ENCODE data around the gene SORBS2. TPM values are rescaled to one million over a fixed set of nuclear protein-coding genes. Genes with fewer than 3 reads are reported as not detected.

SORBS2 gene
- total RNA-seq, 1 donor from 2014 or later, result 828 TPM

DNA sequence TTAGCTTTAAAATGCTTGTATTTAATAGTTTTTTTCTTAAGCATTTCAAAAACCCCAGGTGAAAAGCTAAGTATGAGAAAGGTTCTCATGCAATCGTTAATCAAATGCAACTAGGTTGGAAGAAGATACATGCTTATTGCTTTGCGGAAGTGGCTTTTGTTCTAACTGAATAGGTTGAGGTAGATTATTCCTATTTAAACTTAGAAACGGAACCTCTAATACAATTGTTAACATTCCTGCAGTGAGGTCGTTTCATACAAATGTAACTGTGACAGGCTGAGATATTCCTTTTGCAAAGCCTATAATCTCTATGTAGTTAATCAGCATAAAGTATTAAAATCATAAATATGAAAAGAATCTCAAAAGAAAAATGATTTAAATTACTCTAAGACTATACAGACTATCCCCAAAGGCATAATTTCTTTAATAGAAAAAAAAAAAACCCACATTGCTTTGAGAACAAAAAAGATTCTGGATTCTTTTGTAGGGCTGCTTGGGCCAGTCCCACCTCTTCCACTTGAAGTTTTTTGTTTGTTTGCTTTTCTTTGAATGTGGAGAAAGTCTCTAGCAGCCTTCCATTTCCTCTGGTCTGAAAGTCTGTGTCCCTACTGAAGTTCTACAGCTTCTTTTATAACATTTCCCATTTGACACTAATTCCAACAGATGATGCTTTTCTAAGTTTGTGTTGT, 25.6 kb upstream of the SORBS2 start:
- intact Hi-C loops (cut with DNase I), result loop anchor here (2.0 kb wide), 1 partner anchor 27 kb away; no protein-coding TSS in a partner anchor
- DNase-seq (ENCODE audit: missing footprints), result no peak
- no peak for ATAC-seq

DNA sequence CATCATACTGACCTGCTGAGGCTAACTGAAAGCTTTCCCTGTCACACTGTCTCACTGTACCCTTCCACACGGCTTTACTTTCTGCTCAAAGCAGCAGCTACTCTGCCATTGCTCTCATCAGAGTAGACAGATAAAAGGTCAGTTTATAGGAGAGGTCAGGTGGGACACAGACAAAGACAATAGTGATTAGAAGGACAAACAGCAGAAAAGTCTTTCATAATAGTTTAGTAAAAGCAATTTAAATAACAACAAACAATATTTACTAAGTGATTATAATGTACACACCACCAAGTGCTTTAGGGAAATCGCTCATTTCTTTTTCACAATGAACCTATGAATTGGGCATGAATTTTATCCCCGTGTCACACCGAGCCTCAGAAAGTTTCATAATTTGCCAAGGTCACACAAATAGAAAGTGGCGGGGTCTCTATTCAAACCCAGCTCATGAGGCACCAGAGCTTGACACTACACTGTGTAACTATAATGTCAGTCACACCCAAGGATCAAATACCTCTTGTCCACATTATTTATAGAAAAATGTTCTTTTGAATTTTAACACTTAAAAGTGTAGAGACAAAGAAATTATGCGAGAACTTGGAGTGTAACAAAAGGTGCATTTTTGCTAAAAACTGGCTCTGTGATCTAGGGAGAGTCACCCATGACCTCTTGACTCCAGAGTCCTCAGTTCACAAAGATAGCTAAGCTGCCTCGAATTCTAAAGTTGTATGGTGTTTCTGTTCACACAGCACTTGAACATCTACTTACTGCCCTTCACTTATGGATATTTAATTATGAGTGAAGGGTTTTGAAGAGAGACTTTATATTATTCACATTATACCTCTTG, 24.5 kb upstream of the SORBS2 start:
- intact Hi-C loops (cut with DNase I), result loop anchor here (2.0 kb wide), 1 partner anchor 26 kb away; no protein-coding TSS in a partner anchor
- ATAC-seq (peak; percentile 30), DNase-seq (ENCODE audit: missing footprints) (no peak)

DNA sequence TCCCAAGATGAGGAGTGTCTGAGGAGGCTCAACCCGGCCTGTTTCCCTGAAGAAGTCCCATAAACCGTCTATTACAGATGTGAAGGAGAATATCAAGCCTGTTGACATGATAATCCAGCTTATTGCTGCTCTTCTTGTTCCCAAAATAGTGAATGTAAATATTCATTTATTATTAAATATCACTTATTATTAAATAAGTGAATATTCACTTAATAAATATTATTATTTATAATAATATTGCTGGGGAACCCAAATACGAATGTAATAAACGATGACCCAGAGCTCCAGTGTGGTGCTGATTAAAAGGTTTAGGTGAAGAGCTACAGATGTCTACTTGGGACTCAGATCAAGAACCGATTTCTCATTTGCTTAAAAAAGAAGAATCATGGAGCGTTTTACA, 23.8 kb upstream of the SORBS2 start:
- ATAC-seq (no peak), DNase-seq (ENCODE audit: missing footprints) (no peak)
- intact Hi-C loops (cut with DNase I), result loop anchor here (2.0 kb wide), 1 partner anchor 25 kb away; no protein-coding TSS in a partner anchor

DNA sequence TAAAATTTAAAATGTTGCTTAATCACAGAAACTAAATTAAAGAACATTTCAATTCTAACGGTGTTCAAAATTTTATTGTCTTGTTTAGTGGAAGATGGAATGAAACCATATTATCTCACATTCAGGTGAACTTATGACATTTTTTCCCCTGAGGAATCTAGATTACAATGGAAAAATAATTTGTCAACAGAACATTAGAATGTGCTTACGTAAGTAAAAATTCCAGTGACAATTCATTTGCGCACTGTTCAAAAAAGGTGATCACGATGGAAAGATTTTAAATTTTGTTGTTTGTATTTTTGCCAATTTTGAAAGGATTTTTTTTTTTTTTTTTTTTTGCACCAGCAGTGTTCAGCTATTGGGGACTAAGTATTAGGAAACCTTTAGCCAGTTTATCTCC, 23.3 kb upstream of the SORBS2 start:
- intact Hi-C loops (cut with DNase I), result no loop called here
- ATAC-seq (no peak), DNase-seq (ENCODE audit: missing footprints) (no peak)

DNA sequence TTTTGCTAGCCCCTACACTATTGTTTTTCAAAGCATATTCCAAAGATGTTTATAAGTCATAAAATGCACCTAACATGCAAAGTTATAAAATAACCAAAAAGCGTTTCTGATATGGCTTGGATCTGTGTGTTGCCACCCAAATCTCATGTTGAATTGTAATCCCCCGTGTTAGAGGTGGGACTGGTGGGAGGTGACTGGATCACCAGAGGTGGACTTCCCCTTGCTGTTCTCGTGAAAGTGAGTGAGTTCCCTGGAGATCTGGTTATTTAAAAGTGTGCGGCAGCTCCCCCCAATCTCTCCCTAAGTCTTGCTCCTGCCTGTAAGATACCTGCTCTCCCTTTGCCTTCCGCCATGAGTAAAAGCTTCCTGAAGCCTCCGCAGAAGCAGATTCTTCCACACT, 22.8 kb upstream of the SORBS2 start:
- DNase-seq (ENCODE audit: missing footprints), result no peak
- intact Hi-C loops (cut with DNase I), result no loop called here
- ATAC-seq, result no peak

DNA sequence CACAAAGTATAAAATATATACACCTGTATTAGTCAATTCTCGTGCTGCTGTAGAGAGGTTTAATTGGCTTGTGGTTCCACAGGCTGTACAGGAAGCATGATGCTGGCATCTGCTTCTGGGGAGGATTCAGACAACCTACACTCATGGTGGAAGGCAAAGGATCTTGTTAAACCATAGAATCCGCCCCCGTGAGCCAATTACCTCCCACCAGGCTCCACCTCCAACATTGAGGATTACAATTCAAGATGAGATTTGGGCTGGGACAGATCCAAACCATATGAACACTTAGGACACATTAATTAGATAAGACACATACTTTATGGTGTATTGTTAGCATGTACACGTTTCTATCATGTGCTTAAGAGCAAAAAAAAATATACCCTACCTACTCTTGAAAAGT, 22.1 kb upstream of the SORBS2 start:
- intact Hi-C loops (cut with DNase I), result no loop called here
- ATAC-seq (no peak), DNase-seq (ENCODE audit: missing footprints) (no peak)

DNA sequence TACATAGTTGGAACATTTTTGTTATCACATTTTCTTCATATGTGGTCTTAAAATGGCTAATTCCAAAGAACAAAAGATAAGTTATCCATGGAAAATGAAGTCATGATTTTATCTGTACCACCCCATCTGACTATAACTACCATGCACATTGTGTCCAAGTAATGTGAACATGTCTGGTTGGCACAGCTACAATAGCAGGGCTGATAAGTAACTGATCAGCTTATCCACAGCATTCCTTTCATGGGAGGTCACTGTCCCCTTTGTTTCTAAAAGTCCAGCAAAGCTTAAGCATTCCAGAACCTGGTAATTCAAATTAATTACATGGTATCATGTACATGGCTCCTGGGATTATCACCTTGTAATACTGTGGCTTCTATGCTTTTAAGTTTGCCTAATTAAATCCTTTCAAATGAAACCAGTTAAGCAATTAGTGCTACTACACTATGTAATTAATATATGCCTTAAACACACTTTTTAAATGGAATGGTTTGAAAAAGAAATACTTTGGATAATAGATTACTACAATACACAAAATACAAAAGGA, 21.1 kb upstream of the SORBS2 start:
- intact Hi-C loops (cut with DNase I), result no loop called here
- DNase-seq (ENCODE audit: missing footprints), result no peak
- no peak for ATAC-seq

DNA sequence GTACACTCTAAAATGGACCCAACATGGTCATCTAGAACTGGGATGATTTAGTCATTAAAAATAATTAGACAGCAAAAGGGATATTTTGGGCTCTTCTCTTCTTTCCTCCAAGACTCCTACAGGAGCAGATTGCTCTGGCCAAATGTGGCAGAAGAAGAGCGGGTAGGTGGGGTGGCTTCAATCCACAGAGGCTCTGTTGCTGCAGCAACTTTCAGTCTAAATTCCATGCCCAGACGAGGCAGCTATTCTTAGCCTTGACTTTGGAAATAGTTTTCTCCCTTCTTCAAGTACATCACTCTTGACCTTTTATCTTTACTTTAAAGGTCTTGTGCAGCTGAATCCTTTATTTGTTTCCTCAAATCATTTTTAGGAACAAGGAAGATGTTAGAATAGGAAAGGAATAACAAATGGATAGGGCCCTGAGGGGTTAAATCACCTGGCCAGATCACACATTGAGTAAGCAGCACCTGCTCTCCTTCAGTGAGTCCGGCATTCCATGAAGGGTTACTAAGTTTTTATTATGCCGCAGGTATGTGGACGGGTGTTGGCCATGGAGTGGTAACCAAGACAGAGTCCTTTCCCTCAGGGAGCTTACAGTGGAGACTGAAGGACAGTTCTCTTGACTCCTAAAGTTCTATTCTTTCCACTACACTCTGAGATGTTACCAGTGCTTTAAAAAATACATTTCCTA, 19.3 kb upstream of the SORBS2 start:
- ATAC-seq, result no peak

DNA sequence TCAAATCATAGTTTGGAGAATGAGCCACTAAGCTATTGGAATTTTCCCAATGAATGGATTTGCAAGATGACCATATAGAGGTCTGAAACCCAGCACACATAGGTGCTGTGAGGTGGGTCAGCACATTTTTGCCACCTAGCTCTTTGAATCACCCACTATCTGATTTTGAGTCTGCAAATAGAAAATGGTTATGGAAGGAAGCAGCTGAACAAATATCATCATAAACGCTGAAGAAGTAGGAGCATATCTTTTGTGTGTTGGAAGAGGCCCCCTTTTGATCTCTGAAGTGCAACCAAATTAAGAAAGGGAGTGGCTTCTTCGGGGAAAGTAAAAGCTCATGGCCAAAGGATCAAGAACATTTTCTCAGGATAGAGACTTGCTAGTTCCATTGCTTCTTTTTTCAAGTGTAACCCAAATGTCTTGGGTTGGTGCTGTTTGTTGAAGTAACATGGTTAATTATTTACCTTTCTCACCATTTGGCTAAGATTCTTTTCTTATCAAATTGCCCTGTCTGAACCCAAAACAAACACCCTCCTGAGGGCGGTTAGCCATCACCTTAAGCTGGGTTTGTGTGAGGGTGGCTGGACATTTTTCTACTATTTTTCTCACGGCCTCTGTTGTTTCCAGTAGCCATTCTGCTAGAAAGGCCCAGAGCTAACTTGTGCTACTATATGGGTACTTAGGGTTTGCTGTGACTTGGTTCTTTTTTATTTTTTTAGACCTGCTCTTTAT, 18.4 kb upstream of the SORBS2 start:
- ATAC-seq (no peak), DNase-seq (ENCODE audit: missing footprints) (no peak)
- intact Hi-C loops (cut with DNase I), result no loop called here

More for the DNA sequence above, 19.3 kb upstream of the SORBS2 start:
- no peak for DNase-seq (ENCODE audit: missing footprints)
- intact Hi-C loops (cut with DNase I), result no loop called here

DNA sequence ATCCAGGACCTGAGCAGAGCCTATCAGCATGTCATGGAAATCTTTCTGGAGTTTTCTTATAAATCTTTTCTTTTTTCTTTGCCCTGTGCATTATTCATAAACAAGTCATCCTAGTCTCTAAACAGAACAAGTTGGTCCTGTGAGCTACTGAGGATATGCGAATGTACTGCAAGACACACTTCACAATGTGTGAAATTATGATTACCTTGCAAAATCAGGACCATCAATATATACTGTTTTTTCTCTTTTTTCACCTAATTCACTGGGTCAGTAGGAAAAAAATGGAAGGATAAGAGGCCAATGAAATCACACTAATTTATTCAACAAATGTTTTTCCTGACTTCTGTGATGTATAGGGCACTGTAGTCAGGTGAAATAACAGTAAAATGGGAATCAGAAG, 14.4 kb upstream of the SORBS2 start:
- ATAC-seq (no peak), DNase-seq (ENCODE audit: missing footprints) (no peak)
- intact Hi-C loops (cut with DNase I), result no loop called here

DNA sequence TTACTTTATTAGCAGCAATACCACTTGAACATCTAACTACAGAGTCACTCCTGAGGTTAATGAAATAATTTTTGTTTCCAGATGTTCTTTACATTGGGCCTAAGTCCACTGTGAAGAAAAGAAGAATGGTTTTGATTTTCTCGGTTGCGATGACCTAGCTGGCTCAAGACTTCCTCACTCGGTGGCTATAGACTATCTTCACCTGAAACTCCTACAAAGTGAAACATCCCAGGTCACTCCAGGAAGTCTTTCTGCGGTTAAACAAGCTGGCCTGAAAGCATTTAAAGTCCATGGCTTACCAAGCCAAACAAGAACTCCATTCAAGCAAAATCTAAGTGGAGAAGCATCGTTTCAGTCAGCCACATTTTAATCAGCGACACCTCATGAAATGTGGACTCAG, 13.7 kb upstream of the SORBS2 start:
- ATAC-seq (no peak), DNase-seq (ENCODE audit: missing footprints) (no peak)
- intact Hi-C loops (cut with DNase I), result no loop called here

DNA sequence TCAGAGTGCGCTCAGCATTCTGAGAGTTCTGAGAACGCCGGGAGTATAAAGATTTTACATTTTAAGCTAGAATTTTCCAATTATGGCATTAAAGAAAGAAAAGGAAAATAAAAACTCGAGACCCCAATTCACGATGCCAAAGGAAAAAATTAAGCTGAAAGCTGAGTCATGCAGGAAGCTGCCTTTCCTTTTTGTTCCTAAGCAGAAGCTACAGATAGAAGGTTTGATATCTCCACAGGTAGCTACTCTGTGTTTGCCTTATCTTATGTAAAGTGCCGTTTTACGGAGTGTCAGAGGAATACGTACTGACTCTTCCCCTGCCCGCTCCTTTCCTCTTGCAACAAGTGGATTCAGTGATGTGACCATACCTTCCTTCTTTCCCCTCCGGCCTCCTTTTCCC, 10.8 kb upstream of the SORBS2 start:
- DNase-seq (ENCODE audit: missing footprints) (no peak), ATAC-seq (no peak)
- intact Hi-C loops (cut with DNase I), result no loop called here

DNA sequence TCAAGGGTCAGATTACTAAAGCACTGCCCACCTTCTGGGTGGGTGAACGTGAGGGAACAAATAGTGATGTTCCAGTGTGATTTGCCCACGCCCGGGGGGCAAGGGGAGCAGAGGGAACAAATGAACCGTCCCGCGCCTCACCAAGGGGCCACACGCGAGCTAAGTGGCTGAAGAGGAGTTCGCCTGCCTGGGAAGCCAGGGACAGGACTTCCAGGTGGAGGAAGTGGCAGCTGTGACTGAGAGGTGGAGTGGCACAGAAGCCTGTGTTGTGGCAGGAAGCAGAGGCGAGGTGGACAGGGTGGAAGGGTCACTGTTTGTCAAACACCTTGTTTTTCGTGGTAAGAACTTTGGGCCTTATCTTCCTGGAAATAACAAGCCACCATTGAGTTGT, 9.0 kb upstream of the SORBS2 start:
- DNase-seq (ENCODE audit: missing footprints), result no peak
- intact Hi-C loops (cut with DNase I), result no loop called here
- ATAC-seq, result no peak

DNA sequence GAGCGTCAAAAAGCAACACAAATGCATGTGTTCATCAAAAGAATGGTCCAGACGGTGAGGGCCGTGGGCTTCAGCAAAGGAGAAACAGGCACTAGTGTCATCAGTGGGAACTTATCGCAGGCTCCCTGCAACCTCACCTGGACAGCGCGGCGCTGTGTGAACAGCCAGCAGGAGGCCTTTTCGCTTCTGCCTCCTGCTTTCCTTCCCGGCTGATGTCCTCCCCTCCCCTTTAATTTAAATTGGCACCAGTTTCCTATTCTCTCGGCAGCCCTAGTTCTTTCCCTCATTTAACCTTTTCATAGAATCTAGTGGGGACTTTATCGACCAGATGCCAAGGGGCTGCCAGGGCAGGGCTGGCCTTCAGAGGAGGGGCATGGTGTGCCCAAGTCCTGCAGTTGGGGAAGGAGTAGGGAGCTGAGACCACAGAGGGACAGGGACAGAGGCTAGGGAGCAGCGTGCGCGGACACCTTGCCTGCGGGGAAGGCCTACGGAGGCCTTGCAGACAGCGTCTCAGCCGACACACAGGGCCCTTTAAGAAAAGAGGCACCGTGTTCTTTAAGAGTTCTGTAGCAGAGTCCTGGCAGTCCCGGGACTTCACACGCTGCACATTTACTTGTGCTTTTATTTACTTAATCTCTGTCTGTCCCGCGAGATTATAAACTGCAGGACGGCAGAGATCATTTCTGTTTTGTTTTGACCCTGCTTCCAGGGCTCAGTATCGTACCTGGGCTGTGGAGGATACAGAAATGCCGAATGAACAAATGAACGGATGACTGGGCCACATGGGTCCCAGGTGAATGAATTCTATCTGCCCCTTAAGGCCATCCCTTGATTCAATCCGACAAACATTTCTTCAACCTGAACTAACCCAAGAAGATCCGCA, 8.4 kb upstream of the SORBS2 start:
- no peak for DNase-seq (ENCODE audit: missing footprints)
- intact Hi-C loops (cut with DNase I), result no loop called here
- ATAC-seq, result peak; percentile 47

DNA sequence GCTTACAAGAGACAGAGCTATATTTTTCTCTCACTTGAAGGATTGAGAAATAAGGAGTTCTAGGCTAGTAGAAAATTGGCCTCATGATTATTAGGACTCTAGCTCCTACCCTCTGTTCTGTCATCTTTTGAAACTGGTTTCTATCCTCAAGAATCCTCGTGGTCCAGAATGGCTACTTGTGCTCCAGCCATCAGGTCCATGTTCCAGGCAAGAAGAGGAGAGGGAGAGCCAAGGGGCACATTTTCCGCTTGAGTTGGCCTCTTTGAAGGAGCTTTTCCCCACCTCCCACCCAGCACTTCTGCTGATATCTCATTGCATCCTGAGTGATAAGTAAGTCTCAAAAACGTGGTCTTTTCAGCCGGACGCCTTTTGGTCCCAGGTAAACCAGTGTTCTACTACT, 7.2 kb upstream of the SORBS2 start:
- DNase-seq (ENCODE audit: missing footprints) (no peak), ATAC-seq (no peak)
- intact Hi-C loops (cut with DNase I), result no loop called here

DNA sequence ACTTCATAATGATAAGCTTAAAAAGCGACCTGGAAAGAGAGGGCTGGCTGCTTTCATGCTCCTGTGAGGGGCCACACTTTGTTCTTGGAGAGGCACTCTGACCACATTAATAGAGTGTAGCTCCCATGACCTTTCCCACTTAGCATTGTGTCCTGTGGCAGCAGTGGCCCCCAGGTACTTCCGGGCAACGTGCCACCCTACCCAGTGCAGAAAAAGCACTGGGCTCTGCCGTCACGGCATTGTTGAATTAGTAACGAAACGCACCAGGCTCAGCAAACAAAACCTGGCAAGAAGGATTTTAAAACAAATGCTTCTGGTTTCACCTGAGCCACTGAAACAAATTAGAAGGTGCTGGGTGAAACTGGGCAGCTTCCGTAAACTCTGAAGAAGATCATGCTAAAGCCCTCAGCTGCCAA, 5.4 kb upstream of the SORBS2 start:
- ATAC-seq (peak; percentile 73), DNase-seq (ENCODE audit: missing footprints) (peak; percentile 71)
- intact Hi-C loops (cut with DNase I), result no loop called here

DNA sequence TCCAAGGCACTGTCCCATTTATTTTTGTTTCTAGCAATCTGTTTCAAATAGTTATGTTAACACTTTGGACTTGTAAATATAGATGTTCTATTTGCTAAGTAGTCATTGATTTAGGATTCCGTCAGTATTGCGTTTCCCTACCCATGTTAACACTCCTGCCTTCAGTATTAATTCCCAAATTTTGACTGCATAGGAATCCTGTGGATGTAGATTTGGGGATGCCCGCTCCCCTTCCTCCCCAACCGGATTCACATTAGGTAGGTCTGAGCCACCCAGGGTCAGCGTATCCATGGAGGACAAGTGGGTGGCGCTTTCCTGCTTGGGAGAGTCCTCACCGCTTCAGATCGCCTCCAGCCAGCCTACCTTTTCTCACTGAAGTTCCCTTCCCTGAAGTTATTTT, 1.1 kb upstream of the SORBS2 start:
- DNase-seq (ENCODE audit: missing footprints) (no peak), ATAC-seq (no peak)
- intact Hi-C loops (cut with DNase I), result loop anchor here (5.0 kb wide), 1 partner anchor 54 kb away; no protein-coding TSS in a partner anchor
